Measurements from ENCODE around the gene MAP1B. TPM values are rescaled to one million over a fixed set of nuclear protein-coding genes. Genes with fewer than 3 reads are reported as not detected.

MAP1B gene
- total and polyA plus RNA-seq, 2 of the 4 experiments (the other 2 are of a cell fraction): 41.1 to 183 TPM

DNA sequence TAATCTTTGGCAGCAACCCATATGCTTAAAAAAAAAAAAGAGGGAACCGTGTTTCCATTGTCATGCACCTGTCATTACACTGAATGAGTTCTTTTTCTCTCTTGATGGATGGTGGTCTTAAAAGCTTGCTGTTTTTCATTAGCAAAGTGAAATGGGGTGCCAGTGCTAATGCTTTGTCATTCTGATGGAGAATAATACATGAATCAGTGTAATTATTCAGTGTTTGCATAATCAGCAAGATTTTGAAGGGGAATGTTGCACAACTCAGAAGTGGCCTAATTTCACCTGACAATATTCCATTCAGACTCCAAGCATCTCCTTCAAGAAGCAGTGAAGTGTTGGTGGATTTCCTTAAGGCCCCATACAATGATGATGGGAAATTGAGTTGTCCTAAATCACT lies 38.1 kb downstream of the MAP1B start:
- Histone ChIP-seq H4K20me1 (ENCODE audit: insufficient read depth, low read length) (no peaks in the 10 kb centered on the region; the same call in 1 of the 2 replicates), H3K27ac (ENCODE audit: insufficient read depth, low read length) (no peak overlapping the region), H3K9ac (ENCODE audit: low read depth, low read length) (no peak overlapping the region), H2BK120ac (ENCODE audit: low read depth, low read length) (no peak overlapping the region), H3K36me3 (ENCODE audit: control insufficient read depth, insufficient read depth, low read length) (peaks cover 12% of the 10 kb centered on the region), H4K8ac (ENCODE audit: low read depth in 2 of 2, low read length in 2 of 2) (0 out of 4 replicates have a peak overlapping the region, but pooled peaks of 1 of the 2 experiments have one; percentile 36), H3K56ac (ENCODE audit: extremely low read depth, insufficient read depth, low read length) (no peak overlapping the region), H3K27me3 (ENCODE audit: control insufficient read depth, insufficient read depth, low read length) (no peaks in the 10 kb centered on the region), H3K23ac (ENCODE audit: low read depth, low read length) (no peak overlapping the region), H4K91ac (ENCODE audit: insufficient read depth, low read depth, low read length) (no peak overlapping the region), H3K9me3 (ENCODE audit: control insufficient read depth, insufficient read depth, low read length) (no peaks in the 10 kb centered on the region), H3K4ac (ENCODE audit: low read depth, low read length) (no peak overlapping the region), H2AFZ (replicated peaks; ENCODE audit: low read length, poor library complexity) (no peak overlapping the region), H3K14ac (replicated peaks; ENCODE audit: low read depth, low read length) (no peak overlapping the region), H3K4me2 (ENCODE audit: low read depth, low read length) (no peak overlapping the region), H4K5ac (ENCODE audit: low read depth, low read length) (no peak overlapping the region), H3K4me1 (ENCODE audit: control insufficient read depth, insufficient read depth, low read length) (peaks cover 20% of the 10 kb centered on the region), H2BK20ac (ENCODE audit: low read depth, low read length) (no peak overlapping the region), H2BK5ac (ENCODE audit: low read depth, low read length, poor library complexity, severe bottlenecking) (peak overlapping the region; percentile 40), H2AK5ac (ENCODE audit: low read depth, low read length) (no peak overlapping the region), H3K18ac (ENCODE audit: low read depth, low read length) (no peak overlapping the region), H2BK15ac (ENCODE audit: low read depth, low read length) (no peak overlapping the region), H2AK9ac (replicated peaks; ENCODE audit: low read depth, low read length, poor library complexity) (no peak overlapping the region), H3K79me1 (ENCODE audit: low read depth in 1 of 2, low read length in 2 of 2) (peaks cover 46 to 88% of the 10 kb centered on the region in 2 experiments), H3K9me1 (ENCODE audit: insufficient read depth, low read length) (peaks cover 29% of the 10 kb centered on the region), H3K4me3 (ENCODE audit: insufficient read depth, low read depth, low read length) (no peak overlapping the region)
- in situ Hi-C loops (cut with MboI; ENCODE audit: low sequenced_read_pairs) (no loop called here), dilution Hi-C loops (cut with HindIII; ENCODE audit: low sequenced_read_pairs, unreplicated experiment) (no loop called here), intact Hi-C loops (cut with micrococcal nuclease) (no loop called here)
- BruUV-seq (replicated peaks): no TSS peak
- no peak for DNase-seq
- TF ChIP-seq SMC3 (IDR thresholded peaks at IDR 0.05; ENCODE audit: low read depth, low read length) (no peak), POLR2A (IDR thresholded peaks at IDR 0.05; ENCODE audit: low read depth, low read length) (no peak), CEBPB (IDR thresholded peaks at IDR 0.05; ENCODE audit: low read depth, low read length) (peak; percentile 78), FOS (IDR thresholded peaks at IDR 0.05; ENCODE audit: low read depth, low read length) (no peak), CHD1 (IDR thresholded peaks at IDR 0.05; ENCODE audit: low read depth, low read length) (no peak), MAFK (IDR thresholded peaks at IDR 0.05; ENCODE audit: low read depth, low read length) (peak; percentile 54), RCOR1 (IDR thresholded peaks at IDR 0.05; ENCODE audit: insufficient replicate concordance, low read length) (no peak)
- TF ChIP-seq, protein P1, sequence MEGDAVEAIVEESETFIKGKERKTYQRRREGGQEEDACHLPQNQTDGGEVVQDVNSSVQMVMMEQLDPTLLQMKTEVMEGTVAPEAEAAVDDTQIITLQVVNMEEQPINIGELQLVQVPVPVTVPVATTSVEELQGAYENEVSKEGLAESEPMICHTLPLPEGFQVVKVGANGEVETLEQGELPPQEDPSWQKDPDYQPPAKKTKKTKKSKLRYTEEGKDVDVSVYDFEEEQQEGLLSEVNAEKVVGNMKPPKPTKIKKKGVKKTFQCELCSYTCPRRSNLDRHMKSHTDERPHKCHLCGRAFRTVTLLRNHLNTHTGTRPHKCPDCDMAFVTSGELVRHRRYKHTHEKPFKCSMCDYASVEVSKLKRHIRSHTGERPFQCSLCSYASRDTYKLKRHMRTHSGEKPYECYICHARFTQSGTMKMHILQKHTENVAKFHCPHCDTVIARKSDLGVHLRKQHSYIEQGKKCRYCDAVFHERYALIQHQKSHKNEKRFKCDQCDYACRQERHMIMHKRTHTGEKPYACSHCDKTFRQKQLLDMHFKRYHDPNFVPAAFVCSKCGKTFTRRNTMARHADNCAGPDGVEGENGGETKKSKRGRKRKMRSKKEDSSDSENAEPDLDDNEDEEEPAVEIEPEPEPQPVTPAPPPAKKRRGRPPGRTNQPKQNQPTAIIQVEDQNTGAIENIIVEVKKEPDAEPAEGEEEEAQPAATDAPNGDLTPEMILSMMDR (conservative IDR thresholded peaks at IDR 0.05; ENCODE audit: low read depth, low read length): no peak
- ChIA-PET POLR2A (ENCODE audit: unreplicated experiment) (no interaction called here), CTCF (no interaction called here)
- no peak for ATAC-seq (ENCODE audit: low read depth)
- WGBS, 2 experiments (ENCODE audit: extremely low coverage in 2 of 2, insufficient read length in 1 of 2): no CpG with 5 or more reads among the region's 1 CpG
